WTC11 (cell line): Measurements from ENCODE around the gene IVD. TPM values are rescaled to one million over a fixed set of nuclear protein-coding genes. Genes with fewer than 3 reads are reported as not detected.

Experiments
- AR ChIP-seq: fragments of 250-450 bp; sonication (Bioruptor Pico); IDR thresholded peaks from 2 replicates; pipeline ENCODE4 v1.9.0; 2021; ENCODE audit warnings: mild to moderate bottlenecking
- CDX4 ChIP-seq: fragments of 250-450 bp; sonication (Bioruptor Pico); IDR thresholded peaks from 2 replicates; pipeline ENCODE4 v1.9.0; 2021; ENCODE audit warnings: moderate library complexity, mild to moderate bottlenecking, inconsistent platforms, borderline replicate concordance
- CREB1 ChIP-seq: sonication (generic); formaldehyde crosslinking; IDR thresholded peaks from 2 replicates; pipeline ENCODE4 v1.8.0; 2023; ENCODE audit warnings: mild to moderate bottlenecking, missing genetic modification reagents
- EMX1 ChIP-seq: fragments of 250-450 bp; sonication (Bioruptor Pico); IDR thresholded peaks from 2 replicates; pipeline ENCODE4 v1.8.0; 2021; ENCODE audit warnings: mild to moderate bottlenecking
- ESRRA ChIP-seq: sonication (generic); formaldehyde crosslinking; IDR thresholded peaks from 2 replicates; pipeline ENCODE4 v1.8.1; 2022; ENCODE audit warnings: mild to moderate bottlenecking, missing genetic modification reagents, borderline replicate concordance
- GRHL2 ChIP-seq: fragments of 250-450 bp; sonication (Bioruptor Pico); IDR thresholded peaks from 2 replicates; pipeline ENCODE4 v1.8.0; 2022; ENCODE audit warnings: mild to moderate bottlenecking, moderate library complexity; ENCODE audit not compliant: insufficient replicate concordance, severe bottlenecking
- KAT7 ChIP-seq: sonication (generic); formaldehyde crosslinking; IDR thresholded peaks from 2 replicates; pipeline ENCODE4 v1.8.1; 2023; ENCODE audit warnings: missing genetic modification reagents, mild to moderate bottlenecking, borderline replicate concordance
- MXD4 ChIP-seq: fragments of 250-450 bp; sonication (Bioruptor Pico); IDR thresholded peaks from 2 replicates; pipeline ENCODE4 v1.8.0; 2021; ENCODE audit warnings: mild to moderate bottlenecking, moderate library complexity, borderline replicate concordance
- NFE2L1 ChIP-seq: sonication (generic); formaldehyde crosslinking; IDR thresholded peaks from 2 replicates; pipeline ENCODE4 v1.8.1; 2023; ENCODE audit warnings: missing genetic modification reagents
- PREB ChIP-seq: sonication (generic); formaldehyde crosslinking; IDR thresholded peaks from 2 replicates; pipeline ENCODE4 v1.8.1; 2022; ENCODE audit warnings: mild to moderate bottlenecking, missing genetic modification reagents, moderate library complexity, borderline replicate concordance
- RORB ChIP-seq: fragments of 250-450 bp; sonication (Bioruptor Pico); IDR thresholded peaks from 2 replicates; pipeline ENCODE4 v1.9.0; 2021; ENCODE audit warnings: mild to moderate bottlenecking
- ZNF121 ChIP-seq: sonication (generic); formaldehyde crosslinking; IDR thresholded peaks from 2 replicates; pipeline ENCODE4 v1.8.0; 2023; ENCODE audit warnings: missing genetic modification reagents
- ZNF281 ChIP-seq: sonication (generic); formaldehyde crosslinking; IDR thresholded peaks from 2 replicates; pipeline ENCODE4 v1.8.0; 2023; ENCODE audit warnings: mild to moderate bottlenecking, missing genetic modification reagents
- ZNF396 ChIP-seq: fragments of 250-450 bp; sonication (Bioruptor Pico); IDR thresholded peaks from 2 replicates; pipeline ENCODE4 v1.8.0; 2021; ENCODE audit warnings: mild to moderate bottlenecking, moderate library complexity, borderline replicate concordance
- ZNF671 ChIP-seq: fragments of 250-450 bp; sonication (Bioruptor Pico); IDR thresholded peaks from 2 replicates; pipeline ENCODE4 v1.8.0; 2021; ENCODE audit warnings: mild to moderate bottlenecking
- total RNA-seq: library from RNA; stranded (reverse); gene quantifications from 3 replicates; pipeline ENCODE4 v1.2.3, GENCODE V29; 2021
- TF ChIP-seq, protein P1 (sequence below): sonication (generic); formaldehyde crosslinking; IDR thresholded peaks from 2 replicates; pipeline ENCODE4 v1.8.0; 2023; ENCODE audit warnings: missing genetic modification reagents, mild to moderate bottlenecking, borderline replicate concordance
- TF ChIP-seq, protein P2 (sequence below): sonication (generic); formaldehyde crosslinking; IDR thresholded peaks from 2 replicates; pipeline ENCODE4 v1.8.1; 2023; ENCODE audit warnings: mild to moderate bottlenecking, missing genetic modification reagents
- TF ChIP-seq, protein P3 (sequence below): sonication (generic); formaldehyde crosslinking; IDR thresholded peaks from 2 replicates; pipeline ENCODE4 v1.8.1; 2022; ENCODE audit warnings: missing genetic modification reagents, borderline replicate concordance

Gene IVD
- total RNA-seq, 1 experiment from 2014 or later, result 96.1 TPM

DNA sequence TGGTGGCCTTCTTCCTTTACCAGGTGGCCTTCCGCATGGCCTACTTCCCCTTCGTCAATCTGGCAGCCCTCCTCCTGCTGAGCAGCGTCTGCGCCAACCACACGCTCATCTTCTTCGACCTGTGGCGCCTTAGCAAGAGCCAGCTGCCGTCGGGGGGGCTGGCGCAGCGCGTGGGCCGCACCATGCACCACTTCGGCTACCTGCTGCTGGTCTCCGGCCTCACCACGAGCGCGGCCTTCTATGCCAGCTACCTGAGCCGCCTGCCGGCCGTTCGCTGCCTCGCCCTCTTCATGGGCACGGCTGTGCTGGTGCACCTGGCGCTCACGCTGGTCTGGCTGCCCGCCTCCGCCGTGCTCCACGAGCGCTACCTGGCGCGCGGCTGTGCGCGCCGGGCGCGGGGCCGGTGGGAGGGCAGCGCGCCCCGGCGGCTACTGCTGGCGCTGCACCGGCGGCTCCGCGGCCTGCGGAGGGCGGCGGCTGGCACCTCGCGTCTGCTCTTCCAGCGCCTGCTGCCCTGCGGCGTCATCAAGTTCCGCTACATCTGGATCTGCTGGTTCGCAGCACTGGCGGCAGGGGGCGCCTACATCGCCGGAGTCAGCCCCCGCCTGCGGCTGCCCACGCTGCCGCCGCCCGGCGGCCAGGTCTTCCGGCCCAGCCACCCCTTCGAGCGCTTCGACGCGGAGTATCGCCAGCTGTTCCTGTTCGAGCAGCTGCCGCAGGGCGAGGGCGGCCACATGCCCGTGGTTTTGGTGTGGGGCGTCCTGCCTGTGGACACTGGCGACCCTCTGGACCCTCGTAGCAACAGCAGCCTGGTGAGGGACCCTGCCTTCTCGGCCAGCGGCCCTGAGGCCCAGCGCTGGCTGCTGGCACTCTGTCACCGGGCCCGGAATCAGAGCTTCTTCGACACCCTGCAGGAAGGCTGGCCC, 37.6 kb upstream of the IVD start (continued):
- TF ChIP-seq, protein P1, sequence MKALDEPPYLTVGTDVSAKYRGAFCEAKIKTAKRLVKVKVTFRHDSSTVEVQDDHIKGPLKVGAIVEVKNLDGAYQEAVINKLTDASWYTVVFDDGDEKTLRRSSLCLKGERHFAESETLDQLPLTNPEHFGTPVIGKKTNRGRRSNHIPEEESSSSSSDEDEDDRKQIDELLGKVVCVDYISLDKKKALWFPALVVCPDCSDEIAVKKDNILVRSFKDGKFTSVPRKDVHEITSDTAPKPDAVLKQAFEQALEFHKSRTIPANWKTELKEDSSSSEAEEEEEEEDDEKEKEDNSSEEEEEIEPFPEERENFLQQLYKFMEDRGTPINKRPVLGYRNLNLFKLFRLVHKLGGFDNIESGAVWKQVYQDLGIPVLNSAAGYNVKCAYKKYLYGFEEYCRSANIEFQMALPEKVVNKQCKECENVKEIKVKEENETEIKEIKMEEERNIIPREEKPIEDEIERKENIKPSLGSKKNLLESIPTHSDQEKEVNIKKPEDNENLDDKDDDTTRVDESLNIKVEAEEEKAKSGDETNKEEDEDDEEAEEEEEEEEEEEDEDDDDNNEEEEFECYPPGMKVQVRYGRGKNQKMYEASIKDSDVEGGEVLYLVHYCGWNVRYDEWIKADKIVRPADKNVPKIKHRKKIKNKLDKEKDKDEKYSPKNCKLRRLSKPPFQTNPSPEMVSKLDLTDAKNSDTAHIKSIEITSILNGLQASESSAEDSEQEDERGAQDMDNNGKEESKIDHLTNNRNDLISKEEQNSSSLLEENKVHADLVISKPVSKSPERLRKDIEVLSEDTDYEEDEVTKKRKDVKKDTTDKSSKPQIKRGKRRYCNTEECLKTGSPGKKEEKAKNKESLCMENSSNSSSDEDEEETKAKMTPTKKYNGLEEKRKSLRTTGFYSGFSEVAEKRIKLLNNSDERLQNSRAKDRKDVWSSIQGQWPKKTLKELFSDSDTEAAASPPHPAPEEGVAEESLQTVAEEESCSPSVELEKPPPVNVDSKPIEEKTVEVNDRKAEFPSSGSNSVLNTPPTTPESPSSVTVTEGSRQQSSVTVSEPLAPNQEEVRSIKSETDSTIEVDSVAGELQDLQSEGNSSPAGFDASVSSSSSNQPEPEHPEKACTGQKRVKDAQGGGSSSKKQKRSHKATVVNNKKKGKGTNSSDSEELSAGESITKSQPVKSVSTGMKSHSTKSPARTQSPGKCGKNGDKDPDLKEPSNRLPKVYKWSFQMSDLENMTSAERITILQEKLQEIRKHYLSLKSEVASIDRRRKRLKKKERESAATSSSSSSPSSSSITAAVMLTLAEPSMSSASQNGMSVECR (CRISPR knock-in tag), result peak; percentile 99
- TF ChIP-seq KAT7 (CRISPR knock-in tag) (peak; percentile 79; the same call in 1 of the 2 replicates), CDX4 (CRISPR knock-in tag) (no peak), NFE2L1 (CRISPR knock-in tag) (peak; percentile 98), MXD4 (CRISPR knock-in tag) (no peak), CREB1 (peak; percentile 99), ZNF121 (CRISPR knock-in tag) (peak; percentile 55), PREB (CRISPR knock-in tag) (peak; percentile 94), ZNF671 (CRISPR knock-in tag) (no peak), GRHL2 (CRISPR knock-in tag) (no peak), ESRRA (peak; percentile 98), EMX1 (CRISPR knock-in tag) (no peak), RORB (CRISPR knock-in tag) (no peak), AR (CRISPR knock-in tag) (no peak), ZNF396 (CRISPR knock-in tag) (no peak), ZNF281 (CRISPR knock-in tag) (peak; percentile 99)
- TF ChIP-seq, protein P2, sequence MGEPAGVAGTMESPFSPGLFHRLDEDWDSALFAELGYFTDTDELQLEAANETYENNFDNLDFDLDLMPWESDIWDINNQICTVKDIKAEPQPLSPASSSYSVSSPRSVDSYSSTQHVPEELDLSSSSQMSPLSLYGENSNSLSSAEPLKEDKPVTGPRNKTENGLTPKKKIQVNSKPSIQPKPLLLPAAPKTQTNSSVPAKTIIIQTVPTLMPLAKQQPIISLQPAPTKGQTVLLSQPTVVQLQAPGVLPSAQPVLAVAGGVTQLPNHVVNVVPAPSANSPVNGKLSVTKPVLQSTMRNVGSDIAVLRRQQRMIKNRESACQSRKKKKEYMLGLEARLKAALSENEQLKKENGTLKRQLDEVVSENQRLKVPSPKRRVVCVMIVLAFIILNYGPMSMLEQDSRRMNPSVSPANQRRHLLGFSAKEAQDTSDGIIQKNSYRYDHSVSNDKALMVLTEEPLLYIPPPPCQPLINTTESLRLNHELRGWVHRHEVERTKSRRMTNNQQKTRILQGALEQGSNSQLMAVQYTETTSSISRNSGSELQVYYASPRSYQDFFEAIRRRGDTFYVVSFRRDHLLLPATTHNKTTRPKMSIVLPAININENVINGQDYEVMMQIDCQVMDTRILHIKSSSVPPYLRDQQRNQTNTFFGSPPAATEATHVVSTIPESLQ, result 0 out of 2 replicates have a peak, but pooled peaks have one; percentile 53
- TF ChIP-seq, protein P3, sequence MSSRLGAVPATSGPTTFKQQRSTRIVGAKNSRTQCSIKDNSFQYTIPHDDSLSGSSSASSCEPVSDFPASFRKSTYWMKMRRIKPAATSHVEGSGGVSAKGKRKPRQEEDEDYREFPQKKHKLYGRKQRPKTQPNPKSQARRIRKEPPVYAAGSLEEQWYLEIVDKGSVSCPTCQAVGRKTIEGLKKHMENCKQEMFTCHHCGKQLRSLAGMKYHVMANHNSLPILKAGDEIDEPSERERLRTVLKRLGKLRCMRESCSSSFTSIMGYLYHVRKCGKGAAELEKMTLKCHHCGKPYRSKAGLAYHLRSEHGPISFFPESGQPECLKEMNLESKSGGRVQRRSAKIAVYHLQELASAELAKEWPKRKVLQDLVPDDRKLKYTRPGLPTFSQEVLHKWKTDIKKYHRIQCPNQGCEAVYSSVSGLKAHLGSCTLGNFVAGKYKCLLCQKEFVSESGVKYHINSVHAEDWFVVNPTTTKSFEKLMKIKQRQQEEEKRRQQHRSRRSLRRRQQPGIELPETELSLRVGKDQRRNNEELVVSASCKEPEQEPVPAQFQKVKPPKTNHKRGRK, result no peak
